ENCODE results near the gene NPAS3.

NPAS3 gene

GRCh38 chr14:33515899-33516298, 577.2 kb downstream of the NPAS3 start:
- DNase-seq (ENCODE audit: low spot score) = no peak

- DNase-seq (ENCODE audit: low spot score) = no peak
Observed at GRCh38 chr14:33516898-33517436, 578.3 kb downstream of the NPAS3 start.

GRCh38 chr14:33521192-33521591, 582.5 kb downstream of the NPAS3 start:
- no peak for DNase-seq (ENCODE audit: low spot score)

GRCh38 chr14:33524244-33524643, 585.6 kb downstream of the NPAS3 start:
- no peak for DNase-seq (ENCODE audit: low spot score)

- DNase-seq (ENCODE audit: low spot score) = no peak
Observed at GRCh38 chr14:33525626-33526025, 586.9 kb downstream of the NPAS3 start.

GRCh38 chr14:33527023-33527634, 588.5 kb downstream of the NPAS3 start:
- DNase-seq (ENCODE audit: low spot score) = no peak

GRCh38 chr14:33528655-33529054, 590.0 kb downstream of the NPAS3 start:
- no peak for DNase-seq (ENCODE audit: low spot score)

GRCh38 chr14:33529787-33530757, 591.4 kb downstream of the NPAS3 start:
- no peak for DNase-seq (ENCODE audit: low spot score)

- no peak for DNase-seq (ENCODE audit: low spot score)
Observed at GRCh38 chr14:33532553-33532952, 593.9 kb downstream of the NPAS3 start.

- no peak for DNase-seq (ENCODE audit: low spot score)
Observed at GRCh38 chr14:33534104-33534503, 595.4 kb downstream of the NPAS3 start.

- no peak for DNase-seq (ENCODE audit: low spot score)
Observed at GRCh38 chr14:33534632-33535031, 596.0 kb downstream of the NPAS3 start.

- DNase-seq (ENCODE audit: low spot score) = no peak
Observed at GRCh38 chr14:33539918-33540357, 601.3 kb downstream of the NPAS3 start.

GRCh38 chr14:33541171-33541570, 602.5 kb downstream of the NPAS3 start:
- DNase-seq (ENCODE audit: low spot score) = no peak

GRCh38 chr14:33542338-33543287, 603.9 kb downstream of the NPAS3 start:
- DNase-seq (ENCODE audit: low spot score) = no peak

- no peak for DNase-seq (ENCODE audit: low spot score)
Observed at GRCh38 chr14:33545696-33546095, 607.0 kb downstream of the NPAS3 start.

- DNase-seq (ENCODE audit: low spot score) = no peak
Observed at GRCh38 chr14:33548606-33549005, 609.9 kb downstream of the NPAS3 start.

- no peak for DNase-seq (ENCODE audit: low spot score)
Observed at GRCh38 chr14:33551963-33552362, 613.3 kb downstream of the NPAS3 start.

- no peak for DNase-seq (ENCODE audit: low spot score)
Observed at GRCh38 chr14:33553706-33554278, 615.1 kb downstream of the NPAS3 start.

- DNase-seq (ENCODE audit: low spot score) = no peak
Observed at GRCh38 chr14:33554988-33555387, 616.3 kb downstream of the NPAS3 start.

GRCh38 chr14:33555710-33556350, 617.2 kb downstream of the NPAS3 start:
- DNase-seq (ENCODE audit: low spot score) = no peak

Data from NAMALWA (cell line).